ENCODE data around the gene MBOAT2.

The MBOAT2 gene

GRCh38 chr2:8819948-8820347 is 183.5 kb downstream of the MBOAT2 start:
- H3K4me3 ChIP-seq (replicated peaks; ENCODE audit: low read depth, low read length), result no peak overlapping the region

DNA sequence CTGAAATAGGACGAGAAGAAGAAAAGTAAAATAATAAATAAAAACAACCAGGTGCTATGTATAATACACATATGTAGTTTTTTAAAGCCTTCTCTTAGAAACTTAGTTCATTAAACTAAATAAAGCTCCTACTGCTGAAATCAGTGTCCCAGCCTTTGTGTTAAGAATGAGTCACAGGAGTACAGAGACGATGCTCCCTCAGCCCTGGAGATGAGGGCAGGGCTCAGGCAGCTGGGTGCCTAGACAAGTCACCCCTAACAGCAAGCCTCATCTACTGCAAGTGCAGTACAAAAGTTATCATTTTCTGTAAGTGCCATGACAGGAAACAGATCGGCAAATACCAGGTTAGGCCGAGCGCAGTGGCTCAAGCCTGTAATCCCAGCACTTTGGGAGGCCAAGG is 184.3 kb downstream of the MBOAT2 start:
- H3K27me3 ChIP-seq (replicated peaks; ENCODE audit: control insufficient read depth, insufficient read depth, low read length), result no peaks in the 10 kb centered on the region
- no peaks in the 10 kb centered on the region for H3K36me3 ChIP-seq (ENCODE audit: control insufficient read depth, insufficient read depth, low read length)
- no peak for TF ChIP-seq CTCF (IDR thresholded peaks at IDR 0.05; ENCODE audit: insufficient read depth, low read length, poor library complexity, severe bottlenecking)
- no peak for DNase-seq (ENCODE audit: extremely low read depth, insufficient read length)
- no peak overlapping the region for H3K4me3 ChIP-seq (replicated peaks; ENCODE audit: low read depth, low read length)

More at GRCh38 chr2:8819948-8820347, 183.5 kb downstream of the MBOAT2 start:
- no peak for TF ChIP-seq CTCF (IDR thresholded peaks at IDR 0.05; ENCODE audit: insufficient read depth, low read length, poor library complexity, severe bottlenecking)
- no peaks in the 10 kb centered on the region for H3K27me3 ChIP-seq (replicated peaks; ENCODE audit: control insufficient read depth, insufficient read depth, low read length)
- no peaks in the 10 kb centered on the region; the same call in 1 of the 2 replicates for H3K36me3 ChIP-seq (ENCODE audit: control insufficient read depth, insufficient read depth, low read length)
- no peak for DNase-seq (ENCODE audit: extremely low read depth, insufficient read length)

DNA sequence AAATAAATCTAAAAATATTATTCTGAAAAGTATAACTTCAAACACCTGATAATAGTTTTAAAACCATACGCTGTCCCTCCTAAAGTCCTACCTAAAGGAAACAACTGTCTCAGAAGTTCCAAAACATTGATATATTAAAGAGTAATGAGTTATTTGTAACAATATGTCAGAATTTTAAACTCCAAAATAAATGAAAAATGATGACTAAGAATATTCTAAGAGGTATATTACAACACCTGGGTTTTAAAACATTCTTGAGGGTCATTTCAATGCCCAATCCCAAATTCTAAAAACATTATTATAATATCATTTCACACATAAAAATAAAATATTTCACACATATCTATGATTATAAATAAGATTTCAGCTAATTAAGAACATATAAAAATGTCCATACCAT is 186.3 kb downstream of the MBOAT2 start:
- no peak for DNase-seq (ENCODE audit: extremely low read depth, insufficient read length)
- no peak for TF ChIP-seq CTCF (IDR thresholded peaks at IDR 0.05; ENCODE audit: insufficient read depth, low read length, poor library complexity, severe bottlenecking)
- H3K27me3 ChIP-seq (replicated peaks; ENCODE audit: control insufficient read depth, insufficient read depth, low read length), result no peaks in the 10 kb centered on the region
- H3K4me3 ChIP-seq (replicated peaks; ENCODE audit: low read depth, low read length), result no peak overlapping the region
- no peaks in the 10 kb centered on the region for H3K36me3 ChIP-seq (ENCODE audit: control insufficient read depth, insufficient read depth, low read length)

- no peak overlapping the region for H3K4me3 ChIP-seq (replicated peaks; ENCODE audit: low read depth, low read length)
- no peak for DNase-seq (ENCODE audit: extremely low read depth, insufficient read length)
- no peaks in the 10 kb centered on the region for H3K27me3 ChIP-seq (replicated peaks; ENCODE audit: control insufficient read depth, insufficient read depth, low read length)
- H3K36me3 ChIP-seq (ENCODE audit: control insufficient read depth, insufficient read depth, low read length), result peaks cover 8% of the 10 kb centered on the region
- no peak for TF ChIP-seq CTCF (IDR thresholded peaks at IDR 0.05; ENCODE audit: insufficient read depth, low read length, poor library complexity, severe bottlenecking)
These were observed 196.4 kb downstream of the MBOAT2 start for GRCh38 chr2:8806885-8807704.

DNA sequence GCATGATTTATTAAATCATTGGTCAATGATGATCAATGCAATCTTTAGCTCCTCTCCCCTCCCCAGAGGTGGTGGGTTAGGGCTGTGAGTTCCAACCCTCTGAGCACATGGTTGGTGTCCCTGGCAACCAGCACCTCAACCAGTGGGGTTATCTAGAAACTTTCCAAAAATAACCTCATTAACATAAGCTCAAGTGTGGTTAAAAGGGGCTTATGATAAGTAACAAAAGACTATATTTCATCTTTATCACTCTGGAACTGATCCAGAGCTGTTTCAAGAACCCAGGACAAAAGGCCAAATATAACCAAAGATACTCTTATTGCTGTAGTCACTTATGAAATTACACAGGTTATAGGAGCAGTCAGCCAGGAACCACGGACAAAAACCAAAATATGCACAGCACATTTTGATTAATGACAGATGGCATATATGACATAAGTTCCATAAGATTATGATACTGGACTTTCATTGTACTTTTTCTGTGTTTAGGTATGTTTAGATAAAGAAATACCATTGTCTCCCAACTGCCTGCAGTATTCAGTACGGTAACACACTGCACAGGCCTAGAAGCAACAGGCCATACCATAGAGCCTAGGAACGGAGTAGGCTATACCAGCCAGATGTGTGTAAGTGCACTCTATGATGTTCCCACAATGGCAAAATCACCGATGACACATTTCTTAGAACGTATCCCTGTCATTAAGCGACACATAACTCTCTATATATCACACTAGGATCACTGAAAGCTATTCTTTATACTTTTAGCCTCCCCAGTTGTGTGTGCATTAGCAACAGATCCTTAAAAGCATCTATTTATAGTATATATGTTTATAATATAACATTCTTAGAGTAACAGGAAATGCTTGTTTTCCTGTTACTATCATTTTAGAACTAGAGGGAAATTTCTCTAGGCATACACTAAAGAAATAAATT is 197.9 kb downstream of the MBOAT2 start:
- DNase-seq (ENCODE audit: extremely low read depth, insufficient read length), result no peak
- Histone ChIP-seq H3K36me3 (ENCODE audit: control insufficient read depth, insufficient read depth, low read length) (peaks cover 6% of the 10 kb centered on the region), H3K4me3 (replicated peaks; ENCODE audit: low read depth, low read length) (no peak overlapping the region), H3K27me3 (replicated peaks; ENCODE audit: control insufficient read depth, insufficient read depth, low read length) (no peaks in the 10 kb centered on the region)
- TF ChIP-seq CTCF (IDR thresholded peaks at IDR 0.05; ENCODE audit: insufficient read depth, low read length, poor library complexity, severe bottlenecking), result no peak
